BLaER1 (cell line): ENCODE data around the gene REL.
"Not testable (repeated sequence)": the region's sequence is repeated elsewhere in the genome, so short reads cannot be mapped to it uniquely, and the experiment has no call there.

Source experiments
- H3K27ac ChIP-seq: shearing (Covaris generic); formaldehyde crosslinking; 2 replicates; pipeline ENCODE4 v1.8.1; 2022
- H3K27me3 ChIP-seq: shearing (Covaris generic); formaldehyde crosslinking; 2 replicates; pipeline ENCODE4 v1.8.1; 2022
- H3K36me3 ChIP-seq: shearing (Covaris generic); formaldehyde crosslinking; 2 replicates; pipeline ENCODE4 v1.8.1; 2022
- H3K4me1 ChIP-seq: shearing (Covaris generic); formaldehyde crosslinking; 2 replicates; pipeline ENCODE4 v1.8.1; 2022
- H3K4me2 ChIP-seq: shearing (Covaris generic); formaldehyde crosslinking; 2 replicates; pipeline ENCODE4 v1.8.1; 2022
- H3K4me3 ChIP-seq: shearing (Covaris generic); formaldehyde crosslinking; 2 replicates; pipeline ENCODE4 v1.8.1; 2022
- H3K9ac ChIP-seq: shearing (Covaris generic); formaldehyde crosslinking; 2 replicates; pipeline ENCODE4 v1.8.1; 2022
- H3K9me3 ChIP-seq: shearing (Covaris generic); formaldehyde crosslinking; 2 replicates; pipeline ENCODE4 v1.8.1; 2022
- H4K20me1 ChIP-seq: shearing (Covaris generic); formaldehyde crosslinking; 2 replicates; pipeline ENCODE4 v1.8.1; 2022
- Cebpa-rat ChIP-seq: shearing (Covaris generic); IDR thresholded peaks from 2 replicates; pipeline ENCODE4 v1.8.1; 2022

Gene REL

DNA sequence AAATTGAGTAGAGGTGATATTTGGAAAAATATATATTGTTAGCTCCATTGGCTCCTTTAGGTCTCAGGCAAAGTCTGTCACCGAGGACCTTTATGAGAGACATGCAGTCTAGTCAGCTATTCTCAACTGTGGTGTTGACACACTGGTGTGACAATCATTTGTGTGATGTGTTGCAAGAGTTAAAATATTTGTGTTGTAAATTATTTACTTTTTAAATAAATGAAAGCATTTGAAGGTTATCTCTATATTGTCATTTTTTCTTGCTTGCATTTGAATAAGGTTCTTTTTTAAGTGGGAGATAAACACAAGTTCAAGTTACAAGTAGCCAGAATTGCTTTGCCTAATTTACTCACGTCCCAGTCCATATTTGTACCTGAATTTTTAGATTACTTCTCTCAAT lies 4.3 kb downstream of the REL start:
- H3K4me2 ChIP-seq: no peak overlapping the region
- peaks cover 32% of the 10 kb centered on the region for H3K27me3 ChIP-seq
- no peak overlapping the region for H3K4me3 ChIP-seq
- no peaks in the 10 kb centered on the region for H3K36me3 ChIP-seq
- H3K9ac ChIP-seq: no peak overlapping the region
- TF ChIP-seq Cebpa-rat: no peak
- no peak overlapping the region for H3K27ac ChIP-seq
- H3K4me1 ChIP-seq: peaks cover 16% of the 10 kb centered on the region; the same call in 1 of the 2 replicates
- H3K9me3 ChIP-seq: no peaks in the 10 kb centered on the region
- H4K20me1 ChIP-seq: peaks cover 62% of the 10 kb centered on the region

DNA sequence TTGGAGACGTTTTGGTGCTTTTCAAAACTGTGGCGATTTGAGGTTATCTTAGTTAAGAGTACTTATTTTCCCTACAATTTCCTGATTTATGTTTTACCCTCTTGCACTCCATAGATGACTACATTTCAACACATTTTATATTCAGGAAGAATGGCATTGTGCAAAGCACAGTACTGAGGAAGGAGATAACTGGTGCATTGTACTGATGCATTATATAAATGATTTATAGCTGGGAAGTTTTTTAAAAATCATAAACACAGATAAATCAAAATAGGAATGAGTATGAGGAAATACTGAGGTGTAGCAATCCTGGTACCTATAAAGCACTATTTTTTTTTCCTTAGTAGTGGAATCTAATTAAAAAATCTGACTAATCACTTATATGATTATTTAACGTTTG lies 5.6 kb downstream of the REL start:
- H3K4me3 ChIP-seq: no peak overlapping the region
- H3K9ac ChIP-seq: no peak overlapping the region
- no peak overlapping the region for H3K27ac ChIP-seq
- peaks cover 25% of the 10 kb centered on the region for H3K27me3 ChIP-seq
- no peak overlapping the region for H3K4me2 ChIP-seq
- no peaks in the 10 kb centered on the region for H3K9me3 ChIP-seq
- H3K36me3 ChIP-seq: 0 out of 2 replicates have a peak, but pooled peaks cover under 1% of the 10 kb centered on the region
- peaks cover 74% of the 10 kb centered on the region for H4K20me1 ChIP-seq
- H3K4me1 ChIP-seq: peaks cover 16% of the 10 kb centered on the region; the same call in 1 of the 2 replicates
- TF ChIP-seq Cebpa-rat: no peak

DNA sequence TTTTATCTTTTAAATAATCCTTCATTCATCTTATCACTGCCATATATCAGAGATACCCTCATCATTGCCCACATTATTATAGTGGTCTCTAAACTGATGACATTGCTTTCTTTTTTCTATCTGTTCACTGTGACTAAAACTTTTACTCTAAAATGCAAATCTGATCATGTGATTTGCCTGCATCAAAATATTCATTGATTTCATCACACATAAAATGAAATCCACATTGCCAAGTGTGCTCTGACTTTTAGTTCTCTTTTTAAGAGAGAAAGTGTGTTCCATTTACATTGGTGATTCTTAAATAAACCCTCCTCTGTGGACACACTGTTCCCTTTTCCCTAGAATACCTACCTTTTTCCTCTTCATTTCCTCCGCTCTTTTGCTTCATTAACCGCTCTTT lies 7.5 kb downstream of the REL start:
- Histone ChIP-seq H3K4me1 (peaks cover 16% of the 10 kb centered on the region; the same call in 1 of the 2 replicates), H3K4me3 (no peak overlapping the region), H3K9ac (no peak overlapping the region), H3K9me3 (no peaks in the 10 kb centered on the region), H4K20me1 (peaks cover 57% of the 10 kb centered on the region), H3K4me2 (no peak overlapping the region), H3K27ac (no peak overlapping the region), H3K36me3 (peaks cover 9% of the 10 kb centered on the region), H3K27me3 (peaks cover 9% of the 10 kb centered on the region; the same call in 1 of the 2 replicates)
- no peak for TF ChIP-seq Cebpa-rat

DNA sequence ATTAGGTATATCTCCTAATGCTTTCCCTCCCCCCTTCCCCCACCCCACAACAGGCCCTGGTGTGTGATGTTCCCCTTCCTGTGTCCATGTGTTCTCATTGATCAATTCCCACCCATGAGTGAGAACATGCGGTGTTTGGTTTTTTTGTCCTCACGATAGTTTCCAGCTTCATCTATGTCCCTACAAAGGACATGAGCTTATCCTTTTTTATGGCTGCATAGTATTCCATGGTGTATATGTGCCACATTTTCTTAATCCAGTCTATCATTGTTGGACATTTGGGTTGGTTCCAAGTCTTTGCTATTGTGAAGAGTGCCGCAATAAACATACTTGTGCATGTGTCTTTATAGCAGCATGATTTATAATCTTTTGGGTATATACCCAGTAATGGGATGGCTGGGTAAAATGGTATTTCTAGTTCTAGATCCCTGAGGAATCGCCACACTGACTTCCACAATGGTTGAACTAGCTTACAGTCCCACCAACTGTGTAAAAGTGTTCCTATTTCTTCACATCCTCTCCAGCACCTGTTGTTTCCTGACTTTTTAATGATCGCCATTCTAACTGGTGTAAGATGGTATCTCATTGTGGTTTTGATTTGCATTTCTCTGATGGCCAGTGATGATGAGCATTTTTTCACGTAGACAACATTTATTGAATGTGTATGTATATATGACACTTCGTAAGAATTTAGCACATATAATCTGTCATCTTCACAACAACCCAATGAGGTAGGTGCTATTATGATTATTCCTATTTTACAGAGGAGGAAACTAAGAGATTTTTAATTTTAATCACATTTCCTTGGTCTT lies 8.4 kb downstream of the REL start:
- Histone ChIP-seq H4K20me1 (peaks cover 50% of the 10 kb centered on the region), H3K4me1 (peaks cover 13% of the 10 kb centered on the region; the same call in 1 of the 2 replicates), H3K36me3 (peaks cover 14% of the 10 kb centered on the region)
- H3K27me3 ChIP-seq, H3K9me3 ChIP-seq, H3K4me2 ChIP-seq, H3K9ac ChIP-seq, H3K4me3 ChIP-seq, H3K27ac ChIP-seq: not testable (repeated sequence)

DNA sequence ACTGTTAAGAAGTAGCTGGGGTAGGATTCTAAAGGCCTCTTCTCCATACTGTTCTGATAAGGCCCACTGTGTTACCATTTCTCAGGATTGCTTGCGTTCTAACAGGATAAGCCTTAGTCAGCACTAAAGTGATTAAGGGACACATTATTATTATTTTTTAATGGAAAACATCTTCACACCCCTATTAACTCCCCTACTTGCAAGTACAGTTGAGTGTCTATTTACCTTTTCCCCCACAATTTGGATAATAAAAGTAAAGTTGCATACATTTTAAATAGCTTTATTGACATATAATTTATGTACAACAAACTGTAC lies 9.0 kb downstream of the REL start:
- H4K20me1 ChIP-seq: peaks cover 44% of the 10 kb centered on the region
- H3K4me2 ChIP-seq: no peak overlapping the region
- no peak overlapping the region for H3K9ac ChIP-seq
- no peak overlapping the region for H3K27ac ChIP-seq
- no peak for TF ChIP-seq Cebpa-rat
- H3K36me3 ChIP-seq: peaks cover 19% of the 10 kb centered on the region
- peaks cover under 1% of the 10 kb centered on the region; the same call in 1 of the 2 replicates for H3K27me3 ChIP-seq
- H3K4me1 ChIP-seq: 0 out of 2 replicates have a peak, but pooled peaks cover 7% of the 10 kb centered on the region
- no peaks in the 10 kb centered on the region for H3K9me3 ChIP-seq
- H3K4me3 ChIP-seq: no peak overlapping the region

DNA sequence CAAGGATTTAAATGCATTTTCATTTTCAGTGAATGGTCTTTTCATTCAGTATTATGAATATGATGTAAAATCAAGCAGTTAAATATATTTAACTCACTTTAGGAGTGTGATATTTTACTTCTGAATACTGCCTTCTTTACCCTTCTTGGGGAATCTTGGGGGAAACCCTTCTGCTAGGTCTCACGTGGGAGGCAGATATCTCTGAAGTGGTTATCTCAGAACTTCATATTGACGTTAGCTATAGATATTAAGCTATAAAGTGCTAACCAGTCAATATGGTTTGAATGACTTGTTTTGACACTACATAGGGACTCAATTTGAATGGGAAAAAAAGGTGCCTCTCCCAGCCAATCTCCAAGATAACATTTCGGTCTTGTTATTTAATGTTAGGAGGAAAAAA lies 9.8 kb downstream of the REL start:
- Histone ChIP-seq H3K4me3 (no peak overlapping the region), H3K9ac (no peak overlapping the region), H4K20me1 (peaks cover 36% of the 10 kb centered on the region), H3K9me3 (no peaks in the 10 kb centered on the region), H3K4me2 (no peak overlapping the region), H3K4me1 (no peaks in the 10 kb centered on the region), H3K27me3 (no peaks in the 10 kb centered on the region), H3K36me3 (peaks cover 26% of the 10 kb centered on the region), H3K27ac (no peak overlapping the region)
- no peak for TF ChIP-seq Cebpa-rat

DNA sequence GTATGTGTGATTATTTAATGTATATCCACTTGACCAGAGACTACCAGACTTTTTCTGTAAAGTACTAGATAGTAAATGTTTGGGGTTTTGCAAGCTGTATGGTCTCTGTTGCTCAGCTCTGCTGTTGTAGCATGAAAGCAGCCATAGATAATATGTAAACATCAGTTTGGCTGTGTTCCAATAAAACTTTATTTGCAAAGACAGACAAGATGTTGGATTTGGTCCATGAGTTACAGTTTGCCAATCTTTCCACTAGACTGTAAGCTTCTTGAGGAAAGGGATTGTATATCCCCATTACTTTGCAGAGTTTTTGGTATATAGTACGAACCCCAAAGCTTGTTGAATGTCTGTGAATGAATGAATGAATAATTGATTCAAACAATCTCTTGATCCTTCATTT lies 17.2 kb downstream of the REL start:
- no peak overlapping the region for H3K4me2 ChIP-seq
- H3K36me3 ChIP-seq: peaks cover 52% of the 10 kb centered on the region
- H4K20me1 ChIP-seq: no peaks in the 10 kb centered on the region

DNA sequence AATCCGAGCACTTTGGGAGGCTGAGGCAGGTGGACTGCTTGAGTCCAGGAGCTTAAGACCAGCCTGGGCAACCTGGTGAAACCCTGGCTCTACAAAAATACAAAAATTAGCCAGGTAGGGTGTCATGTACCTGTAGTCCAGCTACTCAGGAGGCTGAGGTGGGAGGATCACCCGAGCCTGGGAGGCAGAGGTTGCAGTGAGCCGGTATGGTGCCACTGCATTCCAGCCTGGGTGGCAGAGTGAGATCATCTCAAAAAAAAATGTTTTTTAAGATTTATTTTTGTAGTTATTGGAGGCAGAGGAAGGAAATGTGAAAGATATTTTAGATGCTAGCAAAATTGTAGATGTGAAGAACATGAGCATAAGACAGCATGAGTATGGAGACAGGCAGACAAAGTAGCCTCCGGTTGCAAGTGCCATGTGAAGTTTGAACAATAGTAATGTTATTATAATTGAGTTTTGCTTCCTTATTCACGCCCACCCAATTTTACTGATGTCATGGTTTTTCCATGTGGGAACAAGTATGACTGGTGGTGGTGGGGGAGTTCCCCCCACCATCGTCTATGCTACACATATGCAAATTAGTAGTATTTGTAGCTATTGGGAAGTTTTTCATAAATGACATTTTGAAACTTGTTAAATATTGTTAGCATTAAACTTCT lies 18.0 kb downstream of the REL start:
- H3K4me1 ChIP-seq: no peaks in the 10 kb centered on the region
- H4K20me1 ChIP-seq: no peaks in the 10 kb centered on the region
- H3K4me3 ChIP-seq: no peak overlapping the region
- TF ChIP-seq Cebpa-rat: no peak
- H3K9me3 ChIP-seq: no peaks in the 10 kb centered on the region
- peaks cover 59% of the 10 kb centered on the region for H3K36me3 ChIP-seq
- H3K9ac ChIP-seq: no peak overlapping the region
- no peak overlapping the region for H3K27ac ChIP-seq
- H3K4me2 ChIP-seq: no peak overlapping the region
- no peaks in the 10 kb centered on the region for H3K27me3 ChIP-seq

More for the DNA sequence above, 17.2 kb downstream of the REL start:
- no peaks in the 10 kb centered on the region for H3K27me3 ChIP-seq
- H3K9me3 ChIP-seq: no peaks in the 10 kb centered on the region
- no peak for TF ChIP-seq Cebpa-rat
- H3K4me3 ChIP-seq: no peak overlapping the region
- H3K9ac ChIP-seq: no peak overlapping the region
- no peaks in the 10 kb centered on the region for H3K4me1 ChIP-seq
- H3K27ac ChIP-seq: no peak overlapping the region

DNA sequence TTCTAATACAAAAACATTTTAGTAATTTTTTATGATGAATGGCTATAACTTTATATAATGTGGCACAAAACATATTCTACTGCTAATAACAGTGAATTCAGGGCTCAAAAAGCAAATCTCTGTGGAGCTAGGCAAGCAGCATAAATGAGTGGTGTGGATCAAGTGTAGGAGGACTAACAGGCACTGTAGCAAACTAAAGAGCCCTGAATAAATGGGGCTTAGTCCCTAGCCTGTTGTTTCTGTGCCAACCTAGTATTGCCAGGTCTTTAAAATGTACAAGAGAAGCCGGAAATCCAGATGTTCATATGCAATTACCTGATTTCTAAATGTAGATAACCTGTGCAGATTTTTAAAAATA lies 18.5 kb downstream of the REL start:
- Histone ChIP-seq H3K9me3 (no peaks in the 10 kb centered on the region), H3K4me3 (no peak overlapping the region), H3K27me3 (no peaks in the 10 kb centered on the region), H3K4me2 (no peak overlapping the region), H3K9ac (no peak overlapping the region), H3K27ac (no peak overlapping the region), H3K4me1 (no peaks in the 10 kb centered on the region), H4K20me1 (no peaks in the 10 kb centered on the region), H3K36me3 (peaks cover 59% of the 10 kb centered on the region)
- TF ChIP-seq Cebpa-rat: no peak

DNA sequence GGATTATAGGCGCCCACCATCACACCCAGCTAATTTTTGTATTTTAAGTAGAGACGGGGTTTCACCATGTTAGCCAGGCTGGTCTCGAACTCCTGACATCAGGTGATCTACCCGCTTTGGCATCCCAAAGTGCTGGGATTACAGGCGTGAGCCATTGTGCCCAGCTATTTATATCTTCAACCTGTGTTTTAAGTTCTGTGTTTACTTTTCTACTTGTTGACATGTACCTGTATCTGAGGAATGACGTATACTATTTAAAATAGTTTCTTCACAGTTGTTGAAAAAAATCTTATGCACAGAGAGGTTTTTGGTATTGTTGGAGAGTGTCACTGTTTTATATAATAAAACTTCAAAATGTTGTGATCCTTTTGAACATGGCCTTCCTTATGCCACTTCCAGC lies 19.9 kb downstream of the REL start:
- not testable (repeated sequence) for H3K4me3 ChIP-seq, H3K4me1 ChIP-seq, H3K27me3 ChIP-seq, H3K4me2 ChIP-seq, H4K20me1 ChIP-seq, H3K9ac ChIP-seq, H3K27ac ChIP-seq, H3K9me3 ChIP-seq
- peaks cover 58% of the 10 kb centered on the region for H3K36me3 ChIP-seq

DNA sequence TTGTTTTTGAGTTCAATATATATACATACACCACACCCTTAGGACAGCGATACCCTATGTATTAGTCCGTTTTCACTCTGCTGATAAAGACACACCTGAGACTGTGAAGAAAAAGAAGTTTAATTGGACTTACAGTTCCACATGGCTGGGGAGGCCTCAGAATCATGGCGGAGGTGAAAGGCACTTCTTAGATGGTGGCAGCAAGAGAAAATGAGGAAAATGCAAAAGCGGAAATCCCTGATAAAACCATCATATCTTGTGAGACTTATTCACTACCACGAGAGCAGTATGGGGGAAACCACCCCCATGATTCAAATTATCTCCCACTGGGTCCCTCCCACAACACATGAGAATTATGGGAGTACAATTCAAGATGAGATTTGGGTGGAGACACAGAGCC lies 24.5 kb downstream of the REL start:
- not testable (repeated sequence) for H3K4me2 ChIP-seq, H4K20me1 ChIP-seq, H3K27ac ChIP-seq, H3K4me1 ChIP-seq, H3K4me3 ChIP-seq, H3K9me3 ChIP-seq, H3K27me3 ChIP-seq, H3K9ac ChIP-seq
- peaks cover 56% of the 10 kb centered on the region for H3K36me3 ChIP-seq
